HEK293 (cell line): ENCODE results near the gene COA1.

Experiments
- CTCF ChIA-PET: fragments of 350-600 bp; formaldehyde crosslinking; extraction: SDS; loops from one replicate; lab custom pipeline; 2021; ENCODE audit warnings: antibody characterized with exemption; lab: Yijun Ruan, JAX
- POLR2A ChIA-PET: fragments of 300-600 bp; formaldehyde crosslinking; extraction: SDS; loops from one replicate; lab custom pipeline; 2020; ENCODE audit warnings: antibody characterized with exemption, inconsistent platforms; lab: Yijun Ruan, JAX
- H3K27ac ChIP-seq: fragments of 200-500 bp; sonication (Bioruptor generic); 2 replicates; pipeline ENCODE4 v1.5.1; 2014; ENCODE audit warnings: low read depth, low read length, control low read depth, inconsistent platforms; ENCODE audit errors: extremely low read depth
- H3K36me3 ChIP-seq, 2 experiments: fragments of 200-500 bp in 1 of 2; sonication (Bioruptor generic) in 1 of 2; 1 replicate in 1 of 2; 2 replicates in 1 of 2; pipeline ENCODE4 v1.5.1; 2014 to 2017; ENCODE audit warnings: inconsistent platforms in 2 of 2, low read length in 2 of 2; ENCODE audit not compliant: control insufficient read depth in 2 of 2, insufficient read depth in 1 of 2
- H3K4me1 ChIP-seq: fragments of 200-500 bp; sonication (Bioruptor generic); 2 replicates; pipeline ENCODE4 v1.5.1; 2014; ENCODE audit warnings: mild to moderate bottlenecking, low read length, inconsistent platforms; ENCODE audit not compliant: control insufficient read depth, insufficient read depth
- H3K4me3 ChIP-seq: 2 replicates; pipeline ENCODE4 v1.5.1; 2011; ENCODE audit warnings: low read depth, mild to moderate bottlenecking, control low read depth, low read length, moderate library complexity
- H3K9me3 ChIP-seq: fragments of 200-500 bp; sonication (Bioruptor generic); 2 replicates; pipeline ENCODE4 v1.5.1; 2014; ENCODE audit warnings: low read depth, low read length, inconsistent platforms; ENCODE audit not compliant: control insufficient read depth, insufficient read depth
- HOXC10 ChIP-seq: sonication (generic); formaldehyde crosslinking; IDR thresholded peaks from 2 replicates; pipeline ENCODE4 v1.8.1; 2023; ENCODE audit warnings: mild to moderate bottlenecking, missing genetic modification reagents
- MEIS1 ChIP-seq: sonication (generic); formaldehyde crosslinking; IDR thresholded peaks from 2 replicates; pipeline ENCODE4 v1.8.1; 2022; ENCODE audit warnings: missing genetic modification reagents, mild to moderate bottlenecking, borderline replicate concordance
- RBAK ChIP-seq: fragments of 450-650 bp; formaldehyde crosslinking; IDR thresholded peaks from 2 replicates; pipeline ENCODE4 v1.5.1; 2016; ENCODE audit warnings: missing biosample characterization, missing genetic modification characterization
- ZBTB11 ChIP-seq: fragments of 450-650 bp; formaldehyde crosslinking; conservative IDR thresholded peaks from 2 replicates; pipeline ENCODE4 v1.5.1; 2016; ENCODE audit warnings: low read depth, missing biosample characterization, missing genetic modification characterization
- ZFP37 ChIP-seq: fragments of 450-650 bp; formaldehyde crosslinking; IDR thresholded peaks from 2 replicates; pipeline ENCODE4 v1.5.1; 2016; ENCODE audit warnings: missing biosample characterization, missing genetic modification characterization
- ZNF175 ChIP-seq: fragments of 450-650 bp; formaldehyde crosslinking; IDR thresholded peaks from 2 replicates; pipeline ENCODE4 v1.5.1; 2016; ENCODE audit warnings: missing biosample characterization, missing genetic modification characterization
- ZNF221 ChIP-seq: fragments of 450-650 bp; formaldehyde crosslinking; IDR thresholded peaks from 2 replicates; pipeline ENCODE4 v1.5.1; 2017; ENCODE audit warnings: missing biosample characterization, missing genetic modification characterization, borderline replicate concordance
- ZNF266 ChIP-seq: fragments of 450-650 bp; formaldehyde crosslinking; IDR thresholded peaks from 2 replicates; pipeline ENCODE4 v1.5.1; 2016; ENCODE audit warnings: missing biosample characterization, missing genetic modification characterization, low read depth
- ZNF404 ChIP-seq: fragments of 450-650 bp; formaldehyde crosslinking; IDR thresholded peaks from 2 replicates; pipeline ENCODE4 v1.5.1; 2017; ENCODE audit warnings: missing biosample characterization, missing genetic modification characterization
- ZNF514 ChIP-seq: fragments of 450-650 bp; formaldehyde crosslinking; IDR thresholded peaks from 2 replicates; pipeline ENCODE4 v1.5.1; 2016; ENCODE audit warnings: missing biosample characterization, missing genetic modification characterization
- ZNF639 ChIP-seq: fragments of 450-650 bp; formaldehyde crosslinking; IDR thresholded peaks from 2 replicates; pipeline ENCODE4 v1.5.1; 2016; ENCODE audit warnings: missing biosample characterization, missing genetic modification characterization
- ZNF701 ChIP-seq: fragments of 450-650 bp; formaldehyde crosslinking; IDR thresholded peaks from 2 replicates; pipeline ENCODE4 v1.5.1; 2016; ENCODE audit warnings: missing biosample characterization, missing genetic modification characterization
- TF ChIP-seq, protein P1 (sequence below): fragments of 450-650 bp; formaldehyde crosslinking; IDR thresholded peaks from 2 replicates; pipeline ENCODE4 v1.5.1; 2017; ENCODE audit warnings: missing biosample characterization, missing genetic modification characterization
- TF ChIP-seq, protein P2 (sequence below): fragments of 450-650 bp; formaldehyde crosslinking; IDR thresholded peaks from 2 replicates; pipeline ENCODE4 v1.5.1; 2016; ENCODE audit warnings: missing biosample characterization, missing genetic modification characterization, low read depth
- TF ChIP-seq, protein P3 (sequence below): fragments of 450-650 bp; formaldehyde crosslinking; IDR thresholded peaks from 2 replicates; pipeline ENCODE4 v1.5.1; 2016; ENCODE audit warnings: missing biosample characterization, missing genetic modification characterization
- TF ChIP-seq, protein P4 (sequence below): fragments of 450-650 bp; formaldehyde crosslinking; IDR thresholded peaks from 2 replicates; pipeline ENCODE4 v1.5.1; 2017; ENCODE audit warnings: missing biosample characterization, missing genetic modification characterization
- TF ChIP-seq, protein P5 (sequence below): fragments of 450-650 bp; formaldehyde crosslinking; IDR thresholded peaks from 2 replicates; pipeline ENCODE4 v1.5.1; 2017; ENCODE audit warnings: missing biosample characterization, missing genetic modification characterization

The COA1 gene

DNA sequence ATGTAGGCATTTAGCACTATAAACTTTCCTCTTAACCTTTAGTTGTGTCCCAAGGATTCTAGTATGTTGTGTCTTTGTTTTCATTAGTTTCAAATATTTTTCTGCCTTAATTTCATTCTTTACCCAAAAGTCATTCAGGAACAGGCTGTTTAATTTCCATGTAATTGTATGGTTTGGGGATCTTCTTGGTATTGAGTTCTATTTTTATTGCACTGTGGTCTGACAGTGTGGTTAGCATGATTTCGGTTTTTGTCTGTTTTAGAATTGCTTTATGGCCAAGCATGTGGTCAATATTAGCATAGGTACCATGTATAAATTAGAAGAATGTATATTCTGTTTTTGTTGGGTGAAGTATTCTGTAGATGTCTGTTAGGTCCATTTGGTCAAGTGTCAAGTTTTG lies 26.3 kb downstream of the COA1 start (continued):
- TF ChIP-seq ZNF639 (tag by site-specific recombination) (no peak), ZNF175 (tag by site-specific recombination) (no peak), ZNF221 (tag by site-specific recombination) (no peak), RBAK (tag by site-specific recombination) (no peak), ZNF701 (tag by site-specific recombination) (no peak), ZNF266 (tag by site-specific recombination) (no peak), ZNF514 (tag by site-specific recombination) (no peak)
- TF ChIP-seq, protein P1, sequence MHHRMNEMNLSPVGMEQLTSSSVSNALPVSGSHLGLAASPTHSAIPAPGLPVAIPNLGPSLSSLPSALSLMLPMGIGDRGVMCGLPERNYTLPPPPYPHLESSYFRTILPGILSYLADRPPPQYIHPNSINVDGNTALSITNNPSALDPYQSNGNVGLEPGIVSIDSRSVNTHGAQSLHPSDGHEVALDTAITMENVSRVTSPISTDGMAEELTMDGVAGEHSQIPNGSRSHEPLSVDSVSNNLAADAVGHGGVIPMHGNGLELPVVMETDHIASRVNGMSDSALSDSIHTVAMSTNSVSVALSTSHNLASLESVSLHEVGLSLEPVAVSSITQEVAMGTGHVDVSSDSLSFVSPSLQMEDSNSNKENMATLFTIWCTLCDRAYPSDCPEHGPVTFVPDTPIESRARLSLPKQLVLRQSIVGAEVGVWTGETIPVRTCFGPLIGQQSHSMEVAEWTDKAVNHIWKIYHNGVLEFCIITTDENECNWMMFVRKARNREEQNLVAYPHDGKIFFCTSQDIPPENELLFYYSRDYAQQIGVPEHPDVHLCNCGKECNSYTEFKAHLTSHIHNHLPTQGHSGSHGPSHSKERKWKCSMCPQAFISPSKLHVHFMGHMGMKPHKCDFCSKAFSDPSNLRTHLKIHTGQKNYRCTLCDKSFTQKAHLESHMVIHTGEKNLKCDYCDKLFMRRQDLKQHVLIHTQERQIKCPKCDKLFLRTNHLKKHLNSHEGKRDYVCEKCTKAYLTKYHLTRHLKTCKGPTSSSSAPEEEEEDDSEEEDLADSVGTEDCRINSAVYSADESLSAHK (tag by site-specific recombination): no peak
- TF ChIP-seq, protein P2, sequence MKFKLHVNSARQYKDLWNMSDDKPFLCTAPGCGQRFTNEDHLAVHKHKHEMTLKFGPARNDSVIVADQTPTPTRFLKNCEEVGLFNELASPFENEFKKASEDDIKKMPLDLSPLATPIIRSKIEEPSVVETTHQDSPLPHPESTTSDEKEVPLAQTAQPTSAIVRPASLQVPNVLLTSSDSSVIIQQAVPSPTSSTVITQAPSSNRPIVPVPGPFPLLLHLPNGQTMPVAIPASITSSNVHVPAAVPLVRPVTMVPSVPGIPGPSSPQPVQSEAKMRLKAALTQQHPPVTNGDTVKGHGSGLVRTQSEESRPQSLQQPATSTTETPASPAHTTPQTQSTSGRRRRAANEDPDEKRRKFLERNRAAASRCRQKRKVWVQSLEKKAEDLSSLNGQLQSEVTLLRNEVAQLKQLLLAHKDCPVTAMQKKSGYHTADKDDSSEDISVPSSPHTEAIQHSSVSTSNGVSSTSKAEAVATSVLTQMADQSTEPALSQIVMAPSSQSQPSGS: no peak

- Histone ChIP-seq H3K27ac (no peak overlapping the region), H3K9me3 (no peaks in the 10 kb centered on the region), H3K36me3 (peaks cover 4 to 11% of the 10 kb centered on the region in 2 experiments; a peak in 2 of 3 replicates), H3K4me1 (no peaks in the 10 kb centered on the region), H3K4me3 (no peak overlapping the region)
- TF ChIP-seq HOXC10 (CRISPR knock-in tag): no peak
- TF ChIP-seq ZFP37 (tag by site-specific recombination): no peak
- TF ChIP-seq, protein P3, sequence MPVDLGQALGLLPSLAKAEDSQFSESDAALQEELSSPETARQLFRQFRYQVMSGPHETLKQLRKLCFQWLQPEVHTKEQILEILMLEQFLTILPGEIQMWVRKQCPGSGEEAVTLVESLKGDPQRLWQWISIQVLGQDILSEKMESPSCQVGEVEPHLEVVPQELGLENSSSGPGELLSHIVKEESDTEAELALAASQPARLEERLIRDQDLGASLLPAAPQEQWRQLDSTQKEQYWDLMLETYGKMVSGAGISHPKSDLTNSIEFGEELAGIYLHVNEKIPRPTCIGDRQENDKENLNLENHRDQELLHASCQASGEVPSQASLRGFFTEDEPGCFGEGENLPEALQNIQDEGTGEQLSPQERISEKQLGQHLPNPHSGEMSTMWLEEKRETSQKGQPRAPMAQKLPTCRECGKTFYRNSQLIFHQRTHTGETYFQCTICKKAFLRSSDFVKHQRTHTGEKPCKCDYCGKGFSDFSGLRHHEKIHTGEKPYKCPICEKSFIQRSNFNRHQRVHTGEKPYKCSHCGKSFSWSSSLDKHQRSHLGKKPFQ (tag by site-specific recombination): no peak
- no peak for TF ChIP-seq MEIS1 (CRISPR knock-in tag)
- TF ChIP-seq, protein P4, sequence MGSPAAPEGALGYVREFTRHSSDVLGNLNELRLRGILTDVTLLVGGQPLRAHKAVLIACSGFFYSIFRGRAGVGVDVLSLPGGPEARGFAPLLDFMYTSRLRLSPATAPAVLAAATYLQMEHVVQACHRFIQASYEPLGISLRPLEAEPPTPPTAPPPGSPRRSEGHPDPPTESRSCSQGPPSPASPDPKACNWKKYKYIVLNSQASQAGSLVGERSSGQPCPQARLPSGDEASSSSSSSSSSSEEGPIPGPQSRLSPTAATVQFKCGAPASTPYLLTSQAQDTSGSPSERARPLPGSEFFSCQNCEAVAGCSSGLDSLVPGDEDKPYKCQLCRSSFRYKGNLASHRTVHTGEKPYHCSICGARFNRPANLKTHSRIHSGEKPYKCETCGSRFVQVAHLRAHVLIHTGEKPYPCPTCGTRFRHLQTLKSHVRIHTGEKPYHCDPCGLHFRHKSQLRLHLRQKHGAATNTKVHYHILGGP (tag by site-specific recombination): no peak
- TF ChIP-seq ZNF404 (tag by site-specific recombination): no peak
- no peak for TF ChIP-seq ZBTB11 (tag by site-specific recombination)
- TF ChIP-seq, protein P5, sequence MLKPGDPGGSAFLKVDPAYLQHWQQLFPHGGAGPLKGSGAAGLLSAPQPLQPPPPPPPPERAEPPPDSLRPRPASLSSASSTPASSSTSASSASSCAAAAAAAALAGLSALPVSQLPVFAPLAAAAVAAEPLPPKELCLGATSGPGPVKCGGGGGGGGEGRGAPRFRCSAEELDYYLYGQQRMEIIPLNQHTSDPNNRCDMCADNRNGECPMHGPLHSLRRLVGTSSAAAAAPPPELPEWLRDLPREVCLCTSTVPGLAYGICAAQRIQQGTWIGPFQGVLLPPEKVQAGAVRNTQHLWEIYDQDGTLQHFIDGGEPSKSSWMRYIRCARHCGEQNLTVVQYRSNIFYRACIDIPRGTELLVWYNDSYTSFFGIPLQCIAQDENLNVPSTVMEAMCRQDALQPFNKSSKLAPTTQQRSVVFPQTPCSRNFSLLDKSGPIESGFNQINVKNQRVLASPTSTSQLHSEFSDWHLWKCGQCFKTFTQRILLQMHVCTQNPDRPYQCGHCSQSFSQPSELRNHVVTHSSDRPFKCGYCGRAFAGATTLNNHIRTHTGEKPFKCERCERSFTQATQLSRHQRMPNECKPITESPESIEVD (tag by site-specific recombination): no peak
- ChIA-PET POLR2A (no interaction called here), CTCF (interaction anchor here (0.6 to 6.8 kb wide), 3 partner anchors 117 to 137 kb away, joined by 4 to 143 read pairs (median 36); partner anchors contain the start of gene STK17A)
Measured at GRCh38 chr7:43701929-43702328, 27.4 kb downstream of the COA1 start.
